Measurements from ENCODE around the gene TMPRSS11A. TPM values are rescaled to one million over a fixed set of nuclear protein-coding genes. Genes with fewer than 3 reads are reported as not detected.

Gene TMPRSS11A
- total and polyA plus RNA-seq, 2 experiments from 2014 or later = not detected

GRCh38 chr4:67939195-67939594 is 24.1 kb downstream of the TMPRSS11A start:
- Histone ChIP-seq H3K27ac (no peak overlapping the region), H3K9me3 (ENCODE audit: low read depth) (no peaks in the 10 kb centered on the region), H3K27me3 (no peaks in the 10 kb centered on the region), H3K4me3 (no peak overlapping the region), H3K36me3 (no peaks in the 10 kb centered on the region), H3K4me1 (ENCODE audit: low read depth) (peaks cover 8% of the 10 kb centered on the region)
- no peak for DNase-seq (ENCODE audit: low read depth in 1 of 2, low spot score in 1 of 2)
- no peak for TF ChIP-seq CTCF (IDR thresholded peaks at IDR 0.05; ENCODE audit: low read depth, low read length)

GRCh38 chr4:67935888-67936287 is 27.4 kb downstream of the TMPRSS11A start:
- Histone ChIP-seq H3K9me3 (ENCODE audit: low read depth) (no peaks in the 10 kb centered on the region), H3K4me1 (ENCODE audit: low read depth) (peaks cover 8% of the 10 kb centered on the region), H3K4me3 (no peak overlapping the region), H3K36me3 (no peaks in the 10 kb centered on the region), H3K27me3 (no peaks in the 10 kb centered on the region), H3K27ac (no peak overlapping the region)
- no peak for TF ChIP-seq CTCF (IDR thresholded peaks at IDR 0.05; ENCODE audit: low read depth, low read length)
- DNase-seq (ENCODE audit: low read depth in 1 of 2, low spot score in 1 of 2) = no peak

GRCh38 chr4:67934628-67935027 is 28.7 kb downstream of the TMPRSS11A start:
- no peak for DNase-seq (ENCODE audit: low read depth in 1 of 2, low spot score in 1 of 2)
- Histone ChIP-seq H3K36me3 (no peaks in the 10 kb centered on the region), H3K9me3 (ENCODE audit: low read depth) (no peaks in the 10 kb centered on the region), H3K4me3 (no peak overlapping the region), H3K4me1 (ENCODE audit: low read depth) (peaks cover 8% of the 10 kb centered on the region), H3K27me3 (no peaks in the 10 kb centered on the region), H3K27ac (no peak overlapping the region)
- no peak for TF ChIP-seq CTCF (IDR thresholded peaks at IDR 0.05; ENCODE audit: low read depth, low read length)

- Histone ChIP-seq H3K4me3 (no peak overlapping the region), H3K27ac (no peak overlapping the region), H3K4me1 (ENCODE audit: low read depth) (peaks cover 8% of the 10 kb centered on the region), H3K9me3 (ENCODE audit: low read depth) (no peaks in the 10 kb centered on the region), H3K27me3 (no peaks in the 10 kb centered on the region), H3K36me3 (no peaks in the 10 kb centered on the region)
- DNase-seq (ENCODE audit: low read depth in 1 of 2, low spot score in 1 of 2) = peak in 1 of 2 donors; percentile 11
- TF ChIP-seq CTCF (IDR thresholded peaks at IDR 0.05; ENCODE audit: low read depth, low read length) = no peak
These were observed 29.5 kb downstream of the TMPRSS11A start for GRCh38 chr4:67933755-67934154.

GRCh38 chr4:67933038-67933437 is 30.3 kb downstream of the TMPRSS11A start:
- DNase-seq (ENCODE audit: low read depth in 1 of 2, low spot score in 1 of 2) = no peak
- H3K9me3 ChIP-seq (ENCODE audit: low read depth) = no peaks in the 10 kb centered on the region
- H3K27ac ChIP-seq = no peak overlapping the region
- H3K36me3 ChIP-seq = no peaks in the 10 kb centered on the region
- no peaks in the 10 kb centered on the region for H3K27me3 ChIP-seq
- H3K4me1 ChIP-seq (ENCODE audit: low read depth) = peaks cover 8% of the 10 kb centered on the region
- no peak for TF ChIP-seq CTCF (IDR thresholded peaks at IDR 0.05; ENCODE audit: low read depth, low read length)
- no peak overlapping the region for H3K4me3 ChIP-seq

GRCh38 chr4:67931256-67931655 is 32.0 kb downstream of the TMPRSS11A start:
- Histone ChIP-seq H3K27ac (no peak overlapping the region), H3K4me3 (no peak overlapping the region), H3K27me3 (no peaks in the 10 kb centered on the region), H3K4me1 (ENCODE audit: low read depth) (peaks cover 8% of the 10 kb centered on the region), H3K36me3 (no peaks in the 10 kb centered on the region), H3K9me3 (ENCODE audit: low read depth) (no peaks in the 10 kb centered on the region)
- no peak for TF ChIP-seq CTCF (IDR thresholded peaks at IDR 0.05; ENCODE audit: low read depth, low read length)
- DNase-seq (ENCODE audit: low read depth in 1 of 2, low spot score in 1 of 2) = no peak
